Karpas-422 (cell line): Measurements from ENCODE around the gene PPIE. TPM values are rescaled to one million over a fixed set of nuclear protein-coding genes. Genes with fewer than 3 reads are reported as not detected.

Experiments
- DNase-seq: peaks from one replicate; pipeline ENCODE4 v3.0.0-alpha.2; 2015
- H2AFZ ChIP-seq: fragments of 200-600 bp; sonication (generic); 2 replicates; pipeline ENCODE4 v1.6.1; 2014; ENCODE audit warnings: antibody characterized with exemption, low read length, mixed read lengths
- H3K27ac ChIP-seq: fragments of 200-600 bp; sonication (generic); 2 replicates; pipeline ENCODE4 v1.5.1; 2014; ENCODE audit warnings: mild to moderate bottlenecking, low read length, moderate library complexity
- H3K27me3 ChIP-seq: fragments of 200-600 bp; sonication (generic); 2 replicates; pipeline ENCODE4 v1.6.1; 2014; ENCODE audit warnings: low read length, mixed read lengths
- H3K36me3 ChIP-seq: fragments of 200-600 bp; sonication (generic); 2 replicates; pipeline ENCODE4 v1.6.1; 2014; ENCODE audit warnings: low read length, mixed read lengths; ENCODE audit not compliant: insufficient read depth
- H3K4me1 ChIP-seq: fragments of 200-600 bp; sonication (generic); 2 replicates; pipeline ENCODE4 v1.6.1; 2014; ENCODE audit warnings: mild to moderate bottlenecking, low read length, mixed read lengths
- H3K4me2 ChIP-seq: fragments of 200-600 bp; sonication (generic); 2 replicates; pipeline ENCODE4 v1.6.1; 2014; ENCODE audit warnings: low read length, low read depth, mild to moderate bottlenecking; ENCODE audit not compliant: poor library complexity, severe bottlenecking
- H3K4me3 ChIP-seq: fragments of 200-600 bp; sonication (generic); 2 replicates; pipeline ENCODE4 v1.5.1; 2014; ENCODE audit warnings: mild to moderate bottlenecking, antibody characterized with exemption, low read length, mixed read lengths
- H3K79me2 ChIP-seq: fragments of 200-600 bp; sonication (generic); 2 replicates; pipeline ENCODE4 v1.6.1; 2014; ENCODE audit warnings: mild to moderate bottlenecking, low read length, mixed read lengths
- H3K9ac ChIP-seq: fragments of 200-600 bp; sonication (generic); 2 replicates; pipeline ENCODE4 v1.6.0; 2014; ENCODE audit warnings: low read length
- H3K9me2 ChIP-seq: fragments of 200-600 bp; sonication (generic), shearing (Covaris generic); replicated peaks from 2 replicates; pipeline ENCODE4 v1.6.0; 2014; ENCODE audit warnings: mild to moderate bottlenecking, low read length, moderate library complexity; ENCODE audit not compliant: insufficient read depth
- H3K9me3 ChIP-seq: fragments of 300-700, 200-600 bp; sonication (generic); 2 replicates; pipeline ENCODE4 v1.6.1; 2014; ENCODE audit warnings: low read length, mixed read lengths
- H4K20me1 ChIP-seq: fragments of 200-600 bp; sonication (generic); 2 replicates; pipeline ENCODE4 v1.6.1; 2014; ENCODE audit warnings: mild to moderate bottlenecking, antibody characterized with exemption, low read length, low read depth; ENCODE audit not compliant: insufficient read depth
- total RNA-seq: library from RNA; depleted of rRNA; stranded (reverse); fragments of >200 nt; shearing (Covaris generic); gene quantifications from 2 replicates; pipeline ENCODE4 v1.2.3, GENCODE V29; 2014; ENCODE audit warnings: low replicate concordance

Gene PPIE
- total RNA-seq, 1 experiment from 2014 or later, result 21.3 TPM

DNA sequence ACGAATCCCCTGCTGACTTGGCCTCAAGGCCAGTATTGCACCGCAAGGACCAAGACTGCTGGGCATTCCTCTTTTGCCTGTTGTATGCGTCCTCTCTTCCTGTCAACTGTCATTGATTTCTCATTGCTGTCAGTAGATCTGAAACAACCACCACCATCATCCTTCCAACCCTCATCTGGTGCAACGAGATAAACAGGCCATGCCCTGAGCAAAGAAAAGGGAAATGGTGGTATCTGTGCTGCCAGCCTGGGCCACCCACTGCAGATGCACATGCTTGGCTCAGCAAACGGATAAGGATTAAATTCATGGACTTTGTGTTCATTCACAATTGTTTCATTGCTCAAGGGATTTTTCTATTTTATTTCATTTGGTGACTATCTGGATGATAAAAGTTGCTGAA is 18.8 kb downstream of the PPIE start:
- no peak for DNase-seq
- Histone ChIP-seq H3K36me3 (peaks cover 11% of the 10 kb centered on the region; the same call in 1 of the 2 replicates), H3K9ac (no peak overlapping the region), H3K9me3 (no peaks in the 10 kb centered on the region), H3K27ac (no peak overlapping the region), H3K9me2 (no peaks in the 10 kb centered on the region), H3K4me3 (no peak overlapping the region), H3K27me3 (no peaks in the 10 kb centered on the region), H3K4me1 (no peaks in the 10 kb centered on the region), H4K20me1 (0 out of 2 replicates have a peak, but pooled peaks cover 3% of the 10 kb centered on the region), H3K79me2 (no peaks in the 10 kb centered on the region), H2AFZ (no peak overlapping the region), H3K4me2 (no peak overlapping the region)

DNA sequence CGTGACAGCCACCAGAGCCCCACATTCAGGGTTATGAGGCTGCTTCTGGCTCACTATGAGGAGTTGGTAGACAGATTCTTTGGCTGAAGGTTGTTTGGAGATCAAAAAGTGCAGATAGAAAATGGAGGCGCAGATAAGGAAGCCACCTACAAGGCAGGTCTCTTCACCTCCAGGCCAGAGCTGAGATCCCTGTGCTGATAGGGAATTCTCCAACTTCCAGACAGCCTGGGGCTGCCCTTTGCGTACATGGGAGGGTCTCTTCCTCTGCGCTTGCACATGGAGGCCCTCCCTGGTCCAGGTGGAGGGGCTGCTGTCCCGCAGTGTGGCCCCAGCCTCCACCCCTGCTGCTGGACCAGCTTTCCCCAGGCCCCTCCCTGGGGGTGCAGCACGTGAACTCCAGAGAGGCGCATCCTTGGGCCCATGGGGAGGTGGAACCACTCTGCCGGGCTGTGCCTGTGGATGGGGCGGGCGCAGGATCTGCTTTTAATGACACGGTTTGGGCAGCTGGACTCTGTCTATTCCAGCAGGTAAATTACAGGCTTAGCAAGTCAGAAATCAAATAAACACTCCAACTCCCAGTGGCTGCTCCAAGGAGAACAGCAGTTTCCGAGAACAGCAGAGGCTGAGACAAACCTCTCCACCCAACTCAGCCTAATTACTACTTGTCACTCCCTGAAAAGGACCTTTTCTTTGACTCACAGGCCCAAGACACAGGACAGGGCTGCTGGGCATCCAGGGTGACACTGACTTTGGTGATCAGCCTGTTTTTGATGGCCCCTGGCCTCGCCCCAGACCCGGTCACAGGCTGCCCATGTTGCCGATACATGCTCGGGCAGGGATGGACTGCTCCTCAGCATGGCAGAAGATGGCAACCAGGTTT is 20.1 kb downstream of the PPIE start:
- H3K9me2 ChIP-seq, result no peaks in the 10 kb centered on the region
- H3K27me3 ChIP-seq, result no peaks in the 10 kb centered on the region
- no peak overlapping the region for H3K4me2 ChIP-seq
- H3K79me2 ChIP-seq, result no peaks in the 10 kb centered on the region
- peaks cover 8% of the 10 kb centered on the region; the same call in 1 of the 2 replicates for H3K36me3 ChIP-seq
- H4K20me1 ChIP-seq, result 0 out of 2 replicates have a peak, but pooled peaks cover 3% of the 10 kb centered on the region
- no peaks in the 10 kb centered on the region for H3K9me3 ChIP-seq
- no peak overlapping the region for H2AFZ ChIP-seq
- DNase-seq, result no peak
- H3K4me1 ChIP-seq, result no peaks in the 10 kb centered on the region
- H3K4me3 ChIP-seq, result no peak overlapping the region
- no peak overlapping the region for H3K27ac ChIP-seq
- H3K9ac ChIP-seq, result no peak overlapping the region

DNA sequence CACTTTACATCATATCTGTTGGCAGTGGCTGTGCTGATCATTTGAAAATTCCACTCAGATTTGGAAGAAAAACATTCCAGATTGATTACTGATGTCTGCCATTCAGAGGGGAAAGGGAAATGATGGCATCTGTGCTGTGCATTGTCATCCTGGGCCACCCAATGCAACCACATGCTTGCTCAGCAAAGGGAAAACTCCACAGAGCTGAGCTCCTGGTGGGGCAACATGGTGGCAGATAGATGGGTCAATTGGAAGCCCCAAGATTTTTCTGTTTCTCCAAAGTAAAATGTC is 20.7 kb downstream of the PPIE start:
- Histone ChIP-seq H3K27ac (no peak overlapping the region), H3K9me3 (no peaks in the 10 kb centered on the region), H3K9me2 (no peaks in the 10 kb centered on the region), H3K4me3 (no peak overlapping the region), H3K4me1 (no peaks in the 10 kb centered on the region), H4K20me1 (0 out of 2 replicates have a peak, but pooled peaks cover 3% of the 10 kb centered on the region), H3K79me2 (no peaks in the 10 kb centered on the region), H3K36me3 (0 out of 2 replicates have a peak, but pooled peaks cover 3% of the 10 kb centered on the region), H3K27me3 (no peaks in the 10 kb centered on the region), H2AFZ (no peak overlapping the region), H3K4me2 (no peak overlapping the region), H3K9ac (no peak overlapping the region)
- no peak for DNase-seq

DNA sequence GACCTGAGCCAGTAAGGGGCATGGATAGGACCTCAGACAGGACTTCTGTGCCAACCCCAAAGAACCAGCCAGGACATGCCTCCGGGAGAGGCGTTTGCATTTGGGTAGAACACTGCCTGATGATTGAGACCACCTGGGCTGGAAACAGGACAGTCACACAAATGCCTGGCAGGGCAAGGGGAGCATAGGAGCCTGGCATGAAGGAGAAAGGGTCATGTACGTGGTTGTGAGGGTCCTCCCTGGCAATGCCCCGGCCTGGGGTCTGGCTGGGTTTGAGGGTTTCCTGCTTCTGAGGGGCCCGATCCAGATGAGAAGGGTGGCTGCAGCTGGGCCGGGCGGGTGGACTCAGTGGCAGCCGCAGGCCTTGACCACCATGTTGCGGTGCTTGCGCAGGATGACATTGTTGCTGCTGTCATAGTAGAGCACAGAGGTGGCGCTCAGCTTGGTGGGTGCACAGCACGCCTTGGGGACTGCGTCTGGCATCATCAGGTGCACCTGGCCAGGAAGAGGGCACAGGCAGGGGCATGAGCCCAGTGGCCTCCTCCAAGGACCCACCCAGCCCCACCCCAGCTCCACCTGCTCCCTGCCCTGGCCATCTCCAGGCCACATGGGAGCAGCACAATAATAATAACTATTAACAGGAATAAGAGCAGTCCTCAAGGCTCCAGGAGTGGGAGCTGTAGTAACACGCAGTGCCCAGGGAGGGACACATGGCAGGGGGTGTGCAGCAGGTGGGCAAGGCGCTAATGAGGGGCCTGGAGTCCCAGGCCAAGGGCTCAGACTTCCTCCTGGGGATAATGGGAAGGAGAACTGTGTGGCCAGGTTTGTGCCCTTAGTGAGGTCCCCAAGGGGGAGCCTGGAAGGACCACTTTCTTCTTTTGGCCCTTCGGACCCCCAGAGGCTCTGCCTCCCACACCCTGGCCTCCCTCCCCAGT is 21.7 kb downstream of the PPIE start:
- DNase-seq, result no peak
- Histone ChIP-seq H2AFZ (no peak overlapping the region), H3K36me3 (0 out of 2 replicates have a peak, but pooled peaks cover 3% of the 10 kb centered on the region), H3K79me2 (no peaks in the 10 kb centered on the region), H3K4me1 (no peaks in the 10 kb centered on the region), H4K20me1 (0 out of 2 replicates have a peak, but pooled peaks cover 3% of the 10 kb centered on the region), H3K9ac (no peak overlapping the region), H3K27me3 (no peaks in the 10 kb centered on the region), H3K9me2 (no peaks in the 10 kb centered on the region), H3K4me3 (no peak overlapping the region), H3K27ac (no peak overlapping the region), H3K4me2 (no peak overlapping the region), H3K9me3 (no peaks in the 10 kb centered on the region)

DNA sequence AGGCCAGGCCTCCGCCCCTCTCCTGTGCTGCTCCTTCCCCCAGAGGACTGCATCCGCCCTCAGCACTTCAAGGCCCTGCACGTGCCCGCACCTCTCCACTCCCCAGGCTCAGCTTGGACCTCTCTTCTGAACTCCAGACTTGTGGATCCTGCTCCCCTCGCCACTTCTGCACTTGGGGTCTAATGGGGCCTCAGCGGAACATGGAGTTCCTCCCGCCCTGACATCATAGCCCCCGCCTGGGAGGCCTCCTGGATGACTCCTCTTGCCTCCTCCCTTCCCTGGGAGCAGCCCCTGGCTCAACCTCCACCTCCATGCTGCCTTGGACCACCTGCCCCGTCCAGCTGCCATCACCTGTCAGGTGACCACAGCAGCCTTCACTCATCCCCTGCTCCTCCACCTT is 22.3 kb downstream of the PPIE start:
- Histone ChIP-seq H3K4me1 (no peaks in the 10 kb centered on the region), H3K9me2 (no peaks in the 10 kb centered on the region), H2AFZ (no peak overlapping the region), H3K27ac (no peak overlapping the region), H3K79me2 (no peaks in the 10 kb centered on the region), H4K20me1 (no peaks in the 10 kb centered on the region), H3K4me2 (no peak overlapping the region), H3K9ac (no peak overlapping the region), H3K4me3 (no peak overlapping the region), H3K36me3 (no peaks in the 10 kb centered on the region), H3K27me3 (no peaks in the 10 kb centered on the region), H3K9me3 (no peaks in the 10 kb centered on the region)
- no peak for DNase-seq

DNA sequence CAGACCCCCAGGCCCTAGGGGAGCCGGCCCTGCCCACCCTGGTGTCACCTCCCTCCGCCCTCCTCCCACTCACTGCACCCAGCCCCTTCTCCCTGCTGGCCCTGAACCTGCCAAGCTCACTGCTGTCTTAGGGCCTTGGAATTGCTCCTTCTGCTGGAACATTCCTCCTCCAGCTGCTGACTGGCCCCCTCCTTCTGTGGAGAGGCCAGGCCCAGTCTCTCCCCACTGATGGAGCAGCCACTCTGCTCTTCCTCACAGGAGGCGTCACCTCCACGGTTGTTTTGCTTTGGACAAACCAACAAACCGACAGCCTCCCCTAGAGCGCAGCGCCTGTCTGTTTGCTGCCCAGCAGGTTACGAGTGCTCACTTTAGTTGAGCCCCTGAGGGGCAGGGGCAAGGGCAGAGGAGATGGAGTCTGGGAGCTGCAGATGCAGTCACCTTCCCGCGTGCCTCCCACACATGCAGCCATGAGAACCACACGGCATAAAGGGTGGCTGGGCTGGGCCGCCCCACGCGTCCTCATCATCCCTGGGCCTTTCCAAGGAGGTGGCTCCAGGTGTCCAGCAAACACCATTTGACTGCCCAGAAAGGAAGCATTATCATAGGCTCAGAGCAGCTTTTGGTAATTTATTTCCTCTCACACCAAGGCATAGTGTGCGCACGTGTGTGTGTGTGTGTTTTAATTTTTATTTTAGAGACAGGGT is 23.0 kb downstream of the PPIE start:
- H4K20me1 ChIP-seq, result no peaks in the 10 kb centered on the region
- H3K4me1 ChIP-seq, result no peaks in the 10 kb centered on the region
- DNase-seq, result no peak
- H3K4me3 ChIP-seq, result no peak overlapping the region
- H3K9ac ChIP-seq, result no peak overlapping the region
- H3K9me2 ChIP-seq, result no peaks in the 10 kb centered on the region
- H3K27ac ChIP-seq, result no peak overlapping the region
- no peaks in the 10 kb centered on the region for H3K36me3 ChIP-seq
- H3K9me3 ChIP-seq, result no peaks in the 10 kb centered on the region
- no peaks in the 10 kb centered on the region for H3K27me3 ChIP-seq
- no peak overlapping the region for H2AFZ ChIP-seq
- no peaks in the 10 kb centered on the region for H3K79me2 ChIP-seq
- no peak overlapping the region for H3K4me2 ChIP-seq

DNA sequence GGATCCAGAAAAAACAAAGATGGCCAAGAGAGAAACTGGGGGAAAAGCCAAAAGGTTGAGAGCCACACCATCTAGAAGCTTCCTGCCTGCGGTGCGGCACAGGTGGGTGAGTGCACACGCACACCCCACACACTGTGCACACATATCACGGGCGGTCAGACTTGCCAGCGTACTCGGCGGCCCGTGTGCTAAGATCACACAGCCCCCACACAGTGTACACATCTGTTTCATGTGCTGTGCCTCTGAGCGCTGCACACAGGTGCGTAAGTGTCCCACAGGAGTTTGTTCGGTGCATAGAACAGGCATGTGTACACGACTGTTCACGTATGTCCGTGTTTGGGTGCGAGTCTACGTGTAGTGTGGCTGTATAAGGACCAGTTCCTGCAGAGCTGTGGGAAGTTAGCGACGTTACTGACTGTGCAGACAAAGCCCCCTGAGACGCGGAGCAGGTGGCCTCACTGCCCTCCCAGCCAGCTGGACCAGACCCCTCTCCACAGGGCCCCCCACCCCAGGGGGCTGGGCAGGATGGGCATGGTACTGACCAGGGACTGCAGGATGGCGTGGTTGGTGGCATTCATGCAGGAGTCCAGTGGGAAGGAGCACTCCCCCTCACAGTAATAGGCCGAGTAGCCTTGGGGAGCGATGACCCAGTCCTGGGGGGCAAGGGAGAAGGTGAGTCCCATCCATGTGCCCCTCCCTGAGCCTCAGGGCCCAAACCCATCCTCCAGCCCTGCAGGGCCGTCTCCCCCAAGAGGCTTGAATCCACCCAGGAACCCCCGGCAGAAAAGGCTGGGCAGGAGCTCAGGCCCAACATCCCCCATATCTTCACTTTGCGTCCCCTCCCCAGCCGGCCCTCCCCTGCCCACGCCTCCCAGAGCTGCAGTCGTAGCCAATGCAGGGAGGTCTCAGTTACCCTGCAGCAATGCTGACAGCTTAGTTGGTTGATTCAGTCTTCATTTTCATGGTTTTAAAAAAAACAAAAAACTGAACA is 24.2 kb downstream of the PPIE start:
- Histone ChIP-seq H3K27me3 (no peaks in the 10 kb centered on the region), H3K36me3 (no peaks in the 10 kb centered on the region), H3K9ac (no peak overlapping the region), H3K4me1 (no peaks in the 10 kb centered on the region), H4K20me1 (no peaks in the 10 kb centered on the region), H3K4me2 (no peak overlapping the region), H3K4me3 (no peak overlapping the region), H3K9me3 (no peaks in the 10 kb centered on the region), H2AFZ (no peak overlapping the region), H3K9me2 (no peaks in the 10 kb centered on the region), H3K27ac (no peak overlapping the region), H3K79me2 (no peaks in the 10 kb centered on the region)
- DNase-seq, result no peak
